Measurements from ENCODE around the gene ENPP3.

ENPP3 gene

GRCh38 chr6:131795366-131795765, 158.3 kb downstream of the ENPP3 start:
- H3K27ac ChIP-seq (ENCODE audit: poor library complexity, severe bottlenecking): no peak overlapping the region
- no peak for DNase-seq (ENCODE audit: low spot score)
- no peak for TF ChIP-seq CTCF (IDR thresholded peaks at IDR 0.05; ENCODE audit: poor library complexity, severe bottlenecking)
- peaks cover 5% of the 10 kb centered on the region for H3K9me3 ChIP-seq (ENCODE audit: severe bottlenecking)
- H3K4me3 ChIP-seq (ENCODE audit: severe bottlenecking): no peak overlapping the region
- H3K27me3 ChIP-seq (ENCODE audit: insufficient read depth, poor library complexity, severe bottlenecking): no peaks in the 10 kb centered on the region
- ATAC-seq (ENCODE audit: low read depth): no peak
- no peaks in the 10 kb centered on the region for H3K4me1 ChIP-seq (ENCODE audit: insufficient read depth, poor library complexity, severe bottlenecking)
- H3K36me3 ChIP-seq (ENCODE audit: low read depth): no peaks in the 10 kb centered on the region
